Breast epithelium (tissue), 3 donors: ENCODE results near the gene FER.

ENCODE experiments used
- POLR2A ChIP-seq: fragments of 450-650 bp; IDR thresholded peaks from one replicate; pipeline ENCODE4 v1.6.1; 2016; ENCODE audit warnings: antibody characterized with exemption, mild to moderate bottlenecking, moderate library complexity
- POLR2AphosphoS5 ChIP-seq, 3 donors: sonication (generic); formaldehyde crosslinking; IDR thresholded peaks; one replicate each; pipeline ENCODE4 v1.6.1; 2017; ENCODE audit warnings: antibody characterized with exemption in 3 of 3
- TF ChIP-seq, protein P1 (sequence below), 3 donors: fragments of 450-650 bp; IDR thresholded peaks; one replicate each; pipeline ENCODE4 v1.5.1; 2016 to 2017; ENCODE audit warnings: antibody characterized with exemption in 3 of 3, mild to moderate bottlenecking in 3 of 3, moderate library complexity in 3 of 3

DNA sequence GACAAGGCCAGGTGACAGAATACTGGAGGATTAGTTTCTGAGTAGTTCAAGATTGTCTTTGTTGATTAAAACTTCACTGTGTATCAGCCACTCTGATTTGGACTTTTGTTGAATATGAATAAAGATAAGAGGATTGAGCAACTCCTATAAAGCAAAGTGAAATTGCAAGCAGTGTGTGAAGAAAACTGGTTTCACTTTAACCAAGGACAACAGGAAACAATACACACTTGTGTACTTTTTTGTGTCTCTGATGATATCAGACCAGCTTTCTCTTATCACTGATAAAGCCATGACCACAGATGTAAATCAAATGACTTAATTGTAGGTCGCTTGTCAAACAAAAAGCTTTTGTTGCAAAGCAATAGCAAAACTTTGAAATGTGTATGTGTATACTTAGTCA lies 268.6 kb downstream of the FER start:
- no peak for TF ChIP-seq POLR2A
- TF ChIP-seq, protein P1, sequence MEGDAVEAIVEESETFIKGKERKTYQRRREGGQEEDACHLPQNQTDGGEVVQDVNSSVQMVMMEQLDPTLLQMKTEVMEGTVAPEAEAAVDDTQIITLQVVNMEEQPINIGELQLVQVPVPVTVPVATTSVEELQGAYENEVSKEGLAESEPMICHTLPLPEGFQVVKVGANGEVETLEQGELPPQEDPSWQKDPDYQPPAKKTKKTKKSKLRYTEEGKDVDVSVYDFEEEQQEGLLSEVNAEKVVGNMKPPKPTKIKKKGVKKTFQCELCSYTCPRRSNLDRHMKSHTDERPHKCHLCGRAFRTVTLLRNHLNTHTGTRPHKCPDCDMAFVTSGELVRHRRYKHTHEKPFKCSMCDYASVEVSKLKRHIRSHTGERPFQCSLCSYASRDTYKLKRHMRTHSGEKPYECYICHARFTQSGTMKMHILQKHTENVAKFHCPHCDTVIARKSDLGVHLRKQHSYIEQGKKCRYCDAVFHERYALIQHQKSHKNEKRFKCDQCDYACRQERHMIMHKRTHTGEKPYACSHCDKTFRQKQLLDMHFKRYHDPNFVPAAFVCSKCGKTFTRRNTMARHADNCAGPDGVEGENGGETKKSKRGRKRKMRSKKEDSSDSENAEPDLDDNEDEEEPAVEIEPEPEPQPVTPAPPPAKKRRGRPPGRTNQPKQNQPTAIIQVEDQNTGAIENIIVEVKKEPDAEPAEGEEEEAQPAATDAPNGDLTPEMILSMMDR (IDR thresholded peaks at IDR 0.05): no peak
- TF ChIP-seq POLR2AphosphoS5 (IDR thresholded peaks at IDR 0.05): no peak
